Stomach (tissue), 9 donors: ENCODE results near the gene EEF2K. TPM values are rescaled to one million over a fixed set of nuclear protein-coding genes. Genes with fewer than 3 reads are reported as not detected.

Experiments
- DNase-seq, 2 donors: peaks; one replicate each; pipeline versions ENCODE4 v3.0.0 to v3.0.0-alpha.2; 2013 to 2019
- H3K27ac ChIP-seq, 5 donors: fragments of 200-600 bp in 4 of 5; sonication (generic) in 4 of 5; one replicate each; pipeline ENCODE4 v1.5.1; 2013 to 2019; ENCODE audit warnings: mild to moderate bottlenecking in 1 of 5, moderate library complexity in 1 of 5
- H3K27me3 ChIP-seq, 3 donors: fragments of 200-600 bp; sonication (generic); one replicate each; pipeline ENCODE4 v1.5.1; 2017 to 2019; ENCODE audit warnings: mixed run types in 1 of 3
- H3K36me3 ChIP-seq, 4 donors: fragments of 200-600 bp; sonication (generic); 1 replicate in 3 of 4; 2 replicates in 1 of 4; pipeline ENCODE4 v1.5.1; 2016 to 2019
- H3K4me1 ChIP-seq, 4 donors: fragments of 200-600 bp; sonication (generic); one replicate each; pipeline ENCODE4 v1.5.1; 2016 to 2019
- H3K4me3 ChIP-seq, 4 donors: fragments of 200-600 bp; sonication (generic) in 3 of 4; one replicate each; pipeline ENCODE4 v1.5.1; 2016 to 2019; ENCODE audit warnings: mild to moderate bottlenecking in 1 of 4
- H3K9me3 ChIP-seq, 4 donors: fragments of 200-600 bp; sonication (generic); one replicate each; pipeline ENCODE4 v1.5.1; 2016 to 2019
- CTCF ChIP-seq, 7 experiments: fragments of 450-650 bp in 4 of 7; fragments of 200-600 bp in 3 of 7; sonication (generic) in 3 of 7; IDR thresholded peaks; one replicate each; pipeline ENCODE4 v1.5.1; 2016 to 2019; ENCODE audit warnings: antibody characterized with exemption in 7 of 7, control low read depth in 2 of 7, mild to moderate bottlenecking in 1 of 7
- EP300 ChIP-seq: sonication (generic); formaldehyde crosslinking; IDR thresholded peaks from one replicate; pipeline ENCODE4 v1.6.1; 2017; ENCODE audit warnings: antibody characterized with exemption
- POLR2A ChIP-seq, 4 donors: fragments of 450-650 bp; IDR thresholded peaks; one replicate each; pipeline ENCODE4 v1.6.1; 2016; ENCODE audit warnings: antibody characterized with exemption in 4 of 4, control low read depth in 2 of 4, mild to moderate bottlenecking in 1 of 4, moderate library complexity in 1 of 4
- POLR2AphosphoS5 ChIP-seq, 3 donors: sonication (generic); formaldehyde crosslinking; IDR thresholded peaks; one replicate each; pipeline ENCODE4 v1.6.1; 2016; ENCODE audit warnings: antibody characterized with exemption in 3 of 3
- WGBS, 5 donors: extraction: QIAGEN DNeasy Blood & Tissue Kit in 3 of 5; methylation state at CpG; one replicate each; pipeline versions ENCODE4 v1.1.5 to v1.1.7; 2013 to 2018; 5-methylcytosine and 5-hydroxymethylcytosine counted together
- intact Hi-C: fragments of 100-400 bp; cut with DNase I; formaldehyde crosslinking; loops from one replicate; pipeline ENCODE4 v1.15.1; 2023; ENCODE audit warnings: low total_unique reads
- polyA plus RNA-seq, 3 donors: library from polyadenylated mRNA; stranded (reverse); fragments of 200-250 nt; gene quantifications; one replicate each; pipeline ENCODE4 v1.2.3, GENCODE V29; 2013
- total RNA-seq, 5 donors: library from RNA; depleted of rRNA; stranded (reverse); fragments of >200 nt; gene quantifications; one replicate each; pipeline versions ENCODE4 v1.1.0 to v1.2.3, GENCODE V29; 2014 to 2016
- donor health status: healthy with polysubstance abuse.
- donor health status: Bipolar disorder and iron deficiency.
- donor health status: healthy.

Gene EEF2K
- total and polyA plus RNA-seq, 8 donors = 3.4 to 170 (median 27.1) TPM

- WGBS, 5 donors = 30 to 51% (median 44%) methylated on average over 9 of the region's 9 CpGs
- intact Hi-C loops = loop anchor here (10.0 kb wide), 1 partner anchor 90 kb away; no protein-coding TSS in a partner anchor
- Histone ChIP-seq H3K4me1 (no peaks in the 10 kb centered on the region), H3K4me3 (no peak overlapping the region), H3K36me3 (no peaks in the 10 kb centered on the region), H3K9me3 (no peaks in the 10 kb centered on the region), H3K27me3 (no peaks in the 10 kb centered on the region), H3K27ac (no peak overlapping the region)
- no peak for TF ChIP-seq POLR2A (IDR thresholded peaks at IDR 0.05)
- TF ChIP-seq EP300 = no peak
- no peak for TF ChIP-seq CTCF (IDR thresholded peaks at IDR 0.05)
- no peak for TF ChIP-seq POLR2AphosphoS5 (IDR thresholded peaks at IDR 0.05)
- DNase-seq = no peak
Measured at GRCh38 chr16:22174642-22175041, 31.4 kb upstream of the EEF2K start.

- intact Hi-C loops = loop anchor here (10.0 kb wide), 1 partner anchor 93 kb away; no protein-coding TSS in a partner anchor
- H3K27me3 ChIP-seq = no peaks in the 10 kb centered on the region
- 77 to 84% (median 79%) methylated on average over 15 to 18 of the region's 18 CpGs for WGBS, 5 donors
- H3K4me3 ChIP-seq = no peak overlapping the region
- H3K9me3 ChIP-seq = no peaks in the 10 kb centered on the region
- no peak for DNase-seq
- H3K36me3 ChIP-seq = no peaks in the 10 kb centered on the region
- H3K4me1 ChIP-seq = no peaks in the 10 kb centered on the region
- no peak overlapping the region for H3K27ac ChIP-seq
- no peak for TF ChIP-seq EP300
- TF ChIP-seq CTCF (IDR thresholded peaks at IDR 0.05) = no peak
- no peak for TF ChIP-seq POLR2A (IDR thresholded peaks at IDR 0.05)
- no peak for TF ChIP-seq POLR2AphosphoS5 (IDR thresholded peaks at IDR 0.05)
Measured at GRCh38 chr16:22177968-22178930, 27.8 kb upstream of the EEF2K start.

- no peak overlapping the region for H3K4me3 ChIP-seq
- no peak for DNase-seq
- no peaks in the 10 kb centered on the region for H3K4me1 ChIP-seq
- H3K27me3 ChIP-seq = no peaks in the 10 kb centered on the region
- no peaks in the 10 kb centered on the region for H3K36me3 ChIP-seq
- intact Hi-C loops = loop anchor here (10.0 kb wide), 1 partner anchor 577 kb away; no protein-coding TSS in a partner anchor
- no peaks in the 10 kb centered on the region for H3K9me3 ChIP-seq
- 86 to 97% (median 91%) methylated on average over 10 to 11 of the region's 11 CpGs for WGBS, 5 donors
- TF ChIP-seq POLR2AphosphoS5 (IDR thresholded peaks at IDR 0.05) (no peak), EP300 (no peak), POLR2A (IDR thresholded peaks at IDR 0.05) (no peak), CTCF (IDR thresholded peaks at IDR 0.05) (no peak)
- no peak overlapping the region for H3K27ac ChIP-seq
Measured at GRCh38 chr16:22181426-22181825, 24.7 kb upstream of the EEF2K start.

GRCh38 chr16:22181843-22182242, 24.2 kb upstream of the EEF2K start:
- TF ChIP-seq POLR2AphosphoS5 (IDR thresholded peaks at IDR 0.05) = no peak
- TF ChIP-seq EP300 = no peak
- TF ChIP-seq CTCF (IDR thresholded peaks at IDR 0.05) = no peak
- no peak for TF ChIP-seq POLR2A (IDR thresholded peaks at IDR 0.05)
- no peaks in the 10 kb centered on the region for H3K36me3 ChIP-seq
- H3K4me3 ChIP-seq = no peak overlapping the region
- H3K9me3 ChIP-seq = no peaks in the 10 kb centered on the region
- no peak overlapping the region for H3K27ac ChIP-seq
- no peaks in the 10 kb centered on the region for H3K4me1 ChIP-seq
- H3K27me3 ChIP-seq = no peaks in the 10 kb centered on the region
- 73 to 85% (median 76%) methylated on average over 7 of the region's 7 CpGs for WGBS, 5 donors
- no peak for DNase-seq
- intact Hi-C loops = loop anchor here (10.0 kb wide), 1 partner anchor 577 kb away; no protein-coding TSS in a partner anchor
